HG03571 (cell line): ENCODE results near the gene APOL5.
"Not testable (repeated sequence)": the region's sequence is repeated elsewhere in the genome, so short reads cannot be mapped to it uniquely, and the experiment has no call there.

Experiments used
- ATAC-seq: cut with Tn5 transposase; IDR thresholded peaks from one replicate; pipeline ENCODE4 v1.9.1; 2021; ENCODE audit not compliant: unreplicated experiment

The APOL5 gene, protein sequence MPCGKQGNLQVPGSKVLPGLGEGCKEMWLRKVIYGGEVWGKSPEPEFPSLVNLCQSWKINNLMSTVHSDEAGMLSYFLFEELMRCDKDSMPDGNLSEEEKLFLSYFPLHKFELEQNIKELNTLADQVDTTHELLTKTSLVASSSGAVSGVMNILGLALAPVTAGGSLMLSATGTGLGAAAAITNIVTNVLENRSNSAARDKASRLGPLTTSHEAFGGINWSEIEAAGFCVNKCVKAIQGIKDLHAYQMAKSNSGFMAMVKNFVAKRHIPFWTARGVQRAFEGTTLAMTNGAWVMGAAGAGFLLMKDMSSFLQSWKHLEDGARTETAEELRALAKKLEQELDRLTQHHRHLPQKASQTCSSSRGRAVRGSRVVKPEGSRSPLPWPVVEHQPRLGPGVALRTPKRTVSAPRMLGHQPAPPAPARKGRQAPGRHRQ

DNA sequence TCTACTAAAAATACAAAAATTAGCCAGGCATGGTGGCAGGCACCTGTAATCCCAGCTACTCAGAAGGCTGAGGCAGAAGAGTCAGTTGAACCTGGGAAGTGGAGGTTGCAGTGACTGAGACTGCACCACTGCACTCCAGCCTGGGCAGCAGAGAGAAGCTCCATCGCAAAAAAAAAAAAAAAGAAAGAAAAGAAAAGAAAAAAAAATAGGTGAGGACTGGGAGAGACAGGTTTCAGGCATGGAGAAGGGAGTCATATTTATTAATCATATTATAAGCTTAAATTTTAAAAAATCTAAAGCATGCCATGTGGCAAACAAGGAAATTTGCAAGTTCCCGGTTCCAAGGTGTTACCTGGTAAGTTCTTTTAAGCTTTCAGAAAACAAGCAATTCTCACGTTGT lies at the start of gene APOL5:
Gene APOL5, plus strand, starts transcription at position 301 of the 400 bp plus-strand sequence. Its CDS starts 0 bp downstream, at position 301.
- no peak for ATAC-seq

DNA sequence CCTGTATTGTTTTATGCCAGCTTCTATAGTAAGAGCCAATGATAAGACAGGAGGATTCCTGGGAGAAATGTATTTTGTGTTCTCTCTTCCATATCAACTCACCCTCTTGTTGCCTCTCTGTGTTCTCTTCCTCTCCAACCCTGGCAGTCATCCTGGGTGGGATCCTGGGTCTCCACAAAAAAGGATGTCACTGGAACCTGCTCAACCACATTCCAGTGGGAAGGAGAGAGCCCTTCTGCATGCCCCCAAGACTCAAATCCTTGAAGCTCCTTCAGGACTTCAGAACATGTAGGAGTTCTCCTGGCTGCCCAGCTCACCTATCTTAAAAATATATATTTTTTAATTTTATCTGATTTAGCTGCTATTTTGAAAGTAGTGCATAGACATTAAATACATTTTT lies 43.3 kb upstream of the APOL5 start:
- no peak for ATAC-seq

- not testable (repeated sequence) for ATAC-seq
These were observed 41.6 kb upstream of the APOL5 start for GRCh38 chr22:35676065-35676464.

DNA sequence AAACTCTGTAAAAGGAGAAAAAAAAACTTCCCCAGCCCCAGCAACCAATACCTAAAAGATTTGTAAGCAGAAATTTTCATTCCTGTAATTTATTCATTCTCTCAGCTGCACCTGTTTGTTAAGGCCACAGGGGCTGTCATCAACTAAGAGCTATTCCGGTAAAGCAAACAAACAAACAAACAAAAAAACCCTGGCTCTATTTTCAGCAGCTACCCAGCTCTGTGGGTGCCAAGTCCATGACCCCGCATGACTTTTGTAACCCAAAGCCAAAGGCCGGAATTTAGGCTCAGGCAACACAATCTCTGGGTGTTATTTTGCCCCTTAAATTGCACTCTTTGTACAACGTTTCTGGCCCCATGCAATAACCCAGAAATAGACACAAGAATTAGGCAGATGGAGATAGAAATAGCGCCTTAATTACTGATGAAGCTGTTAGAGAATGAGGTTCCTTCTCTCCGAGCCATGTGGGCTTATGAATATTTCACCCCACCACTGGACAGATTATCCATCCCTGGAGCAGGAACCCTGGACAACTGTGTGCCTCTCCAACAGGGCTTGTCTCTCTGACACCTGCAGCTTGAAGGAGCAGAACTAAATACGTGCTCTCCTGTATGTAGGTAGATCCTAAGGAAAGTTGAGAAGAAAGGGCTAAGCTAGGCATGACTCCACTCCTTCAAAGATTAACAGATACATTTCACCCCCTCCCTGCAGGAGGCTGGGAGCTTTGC lies 40.0 kb upstream of the APOL5 start:
- ATAC-seq = no peak

- ATAC-seq = no peak
These were observed 38.8 kb upstream of the APOL5 start for GRCh38 chr22:35678836-35679235.

DNA sequence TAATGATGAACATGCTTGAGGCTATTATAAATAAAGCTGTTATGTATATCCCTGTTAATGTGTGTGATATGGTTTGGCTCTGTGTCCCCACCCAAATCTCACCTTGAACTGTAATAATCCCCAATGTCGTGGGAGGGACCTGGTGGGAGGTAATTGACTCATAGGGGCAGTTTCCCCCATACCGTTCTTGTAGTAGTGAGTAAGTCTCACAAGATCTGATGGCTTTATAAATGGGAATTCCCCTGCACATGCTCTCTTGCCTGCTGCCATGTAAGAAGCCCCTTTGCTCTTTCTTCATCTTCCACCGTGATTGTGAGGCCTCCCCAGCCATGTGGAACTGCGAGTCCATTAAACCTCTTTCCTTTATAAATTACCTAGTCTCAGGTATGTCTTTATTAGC lies 38.2 kb upstream of the APOL5 start:
- ATAC-seq = not testable (repeated sequence)

GRCh38 chr22:35681454-35682052 lies 36.1 kb upstream of the APOL5 start:
- no peak for ATAC-seq

- ATAC-seq = no peak
These were observed 34.1 kb upstream of the APOL5 start for GRCh38 chr22:35683560-35683959.

DNA sequence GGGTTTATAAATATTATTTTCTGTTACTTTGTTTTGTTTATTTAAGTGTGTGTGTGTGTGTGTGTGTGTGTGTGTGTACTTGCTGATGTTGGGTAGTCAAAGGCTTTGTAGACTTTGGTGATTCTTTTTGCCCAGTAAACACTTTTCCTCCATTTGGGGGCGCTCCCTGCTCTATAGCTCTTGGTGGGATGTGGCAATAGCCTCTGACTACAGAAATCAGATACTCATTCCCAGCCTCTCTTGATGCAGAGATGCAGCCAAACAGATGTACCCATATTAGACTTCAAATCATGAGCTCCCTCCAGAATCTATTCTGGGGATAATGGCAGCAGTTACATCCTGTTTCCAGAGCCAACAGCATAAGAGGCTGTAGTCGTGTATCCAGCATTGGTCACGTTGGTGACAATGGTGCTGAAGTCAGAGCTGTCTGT lies 33.4 kb upstream of the APOL5 start:
- ATAC-seq = no peak

DNA sequence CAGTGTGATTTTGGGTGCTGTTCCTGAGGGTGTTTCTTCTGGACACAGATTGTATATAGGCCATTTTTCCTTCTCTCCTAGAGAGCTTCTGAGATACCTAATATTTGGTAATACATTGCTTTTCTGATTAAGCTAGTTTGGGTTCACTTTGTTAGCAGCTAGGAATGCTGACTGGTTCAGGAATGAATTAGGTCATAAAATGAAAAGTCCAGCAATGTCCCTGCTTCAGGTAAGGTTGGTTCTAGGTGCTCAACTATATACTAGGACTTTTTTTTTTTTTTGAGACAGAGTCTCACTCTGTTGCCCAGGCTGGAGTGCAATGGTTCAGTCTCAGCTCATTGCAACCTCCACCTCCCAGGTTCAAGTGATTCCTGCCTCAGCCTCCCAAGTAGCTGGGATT lies 32.9 kb upstream of the APOL5 start:
- no peak for ATAC-seq

- ATAC-seq = no peak
These were observed 31.9 kb upstream of the APOL5 start for GRCh38 chr22:35685731-35686130.

GRCh38 chr22:35686298-35686697 lies 31.4 kb upstream of the APOL5 start:
- no peak for ATAC-seq

- no peak for ATAC-seq
These were observed 30.2 kb upstream of the APOL5 start for GRCh38 chr22:35687461-35687860.

DNA sequence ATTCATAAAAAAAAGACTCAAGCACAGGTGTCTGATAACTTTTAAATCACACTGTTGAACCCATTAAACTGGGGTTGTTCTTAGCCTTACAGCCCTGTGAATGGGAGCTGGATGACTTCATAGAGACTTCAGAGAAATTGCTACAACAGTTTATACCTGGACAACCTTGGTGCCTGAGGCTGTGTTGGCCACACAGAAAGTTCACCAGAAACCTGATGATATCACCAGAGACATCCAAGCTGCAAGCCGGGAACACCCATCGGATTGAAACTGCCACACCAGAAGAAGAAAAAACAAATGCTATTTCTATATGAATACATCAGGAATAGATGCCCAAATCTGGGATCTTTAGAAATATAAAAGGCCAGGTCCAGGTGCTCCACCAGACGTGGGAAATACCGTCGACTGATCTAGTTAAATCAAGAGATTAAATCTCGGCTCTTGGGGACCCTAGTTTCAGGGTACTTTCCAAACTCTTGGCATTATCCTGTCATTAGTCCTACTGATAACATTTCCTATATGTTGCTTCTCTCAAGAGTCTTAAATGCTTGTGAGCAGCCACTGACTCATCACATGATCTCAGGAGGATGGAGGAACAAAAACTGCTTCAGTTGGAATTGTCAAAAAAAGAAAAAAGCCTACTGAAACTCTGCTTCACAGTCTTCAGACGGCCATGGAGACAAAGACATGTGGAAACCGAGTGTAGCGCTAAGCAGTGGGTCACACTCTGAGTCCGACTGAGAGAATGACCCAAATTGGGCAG lies 28.6 kb upstream of the APOL5 start:
- ATAC-seq = no peak

GRCh38 chr22:35690001-35690400 lies 27.7 kb upstream of the APOL5 start:
- ATAC-seq = no peak

DNA sequence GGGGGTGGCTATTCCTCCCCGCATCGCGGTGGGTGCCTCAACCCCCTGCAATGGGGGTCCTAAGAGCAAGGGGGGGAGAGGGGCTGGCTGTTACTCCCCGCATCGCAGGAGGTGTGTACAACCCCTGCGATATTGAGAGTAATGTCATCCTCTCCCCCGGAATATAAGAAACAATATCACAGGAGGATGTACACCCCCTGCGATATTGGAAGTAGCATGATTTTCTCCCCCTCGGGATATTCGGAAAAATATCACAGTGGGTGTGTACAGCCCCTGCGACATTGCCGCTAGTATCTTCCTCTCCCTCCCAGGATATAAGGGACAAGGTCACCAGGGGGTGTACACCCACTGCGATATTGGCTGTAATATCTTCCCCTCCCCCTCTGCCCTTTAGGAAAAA lies 22.5 kb upstream of the APOL5 start:
- ATAC-seq = no peak

GRCh38 chr22:35697142-35697541 lies 20.5 kb upstream of the APOL5 start:
- ATAC-seq = no peak

DNA sequence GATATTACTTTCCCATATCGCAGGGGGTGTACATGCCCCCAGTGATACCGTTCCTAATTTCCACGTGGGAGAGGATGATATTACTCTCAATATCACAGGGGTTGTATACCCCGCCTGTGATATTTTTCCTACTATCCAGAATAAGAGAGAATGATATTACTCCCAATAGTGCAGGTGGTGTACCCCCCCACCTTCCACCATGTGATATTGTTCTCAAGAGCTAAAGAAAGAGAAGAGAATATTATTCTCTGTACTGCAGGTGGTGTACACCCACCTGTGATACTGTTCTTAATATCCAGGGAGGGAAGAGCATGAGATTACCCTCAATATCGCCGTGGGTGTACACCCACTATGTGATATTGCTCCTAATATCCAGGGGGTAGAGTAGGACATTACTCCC lies 17.8 kb upstream of the APOL5 start:
- ATAC-seq = not testable (repeated sequence)

DNA sequence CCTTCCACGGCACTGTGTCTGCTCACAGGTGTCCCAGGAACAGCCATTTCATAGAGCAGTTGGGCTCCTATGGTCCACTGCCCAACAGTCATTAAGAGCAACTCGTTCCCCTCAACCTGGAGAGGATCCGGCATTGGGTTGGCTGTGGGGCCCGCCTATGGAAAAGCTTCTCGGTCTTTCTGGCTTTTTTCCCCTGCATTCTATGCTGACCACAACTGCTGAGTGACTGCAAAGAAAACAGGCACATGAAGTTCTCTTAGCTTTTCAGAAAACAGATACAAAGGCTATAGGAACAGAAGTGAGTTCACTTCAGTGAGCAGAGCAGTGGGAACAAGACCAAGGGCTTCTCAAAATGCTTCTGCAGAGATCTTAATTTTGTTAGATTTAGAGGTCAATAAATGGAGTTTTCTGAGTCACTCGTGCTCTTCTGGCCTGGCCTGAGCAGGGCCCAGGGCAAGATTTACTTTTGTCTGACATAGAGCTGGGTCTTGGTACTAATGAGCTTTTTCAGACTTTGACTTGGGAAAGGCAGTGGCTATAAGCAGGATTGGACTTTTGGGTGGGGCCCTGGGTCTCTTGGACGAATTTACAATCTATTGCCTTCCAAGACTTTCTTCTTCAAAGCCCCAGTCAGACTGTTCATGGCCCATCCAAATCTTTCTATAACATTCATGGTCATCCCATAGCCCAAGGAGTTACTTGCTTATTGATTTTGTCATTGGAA lies 13.6 kb upstream of the APOL5 start:
- ATAC-seq = no peak

DNA sequence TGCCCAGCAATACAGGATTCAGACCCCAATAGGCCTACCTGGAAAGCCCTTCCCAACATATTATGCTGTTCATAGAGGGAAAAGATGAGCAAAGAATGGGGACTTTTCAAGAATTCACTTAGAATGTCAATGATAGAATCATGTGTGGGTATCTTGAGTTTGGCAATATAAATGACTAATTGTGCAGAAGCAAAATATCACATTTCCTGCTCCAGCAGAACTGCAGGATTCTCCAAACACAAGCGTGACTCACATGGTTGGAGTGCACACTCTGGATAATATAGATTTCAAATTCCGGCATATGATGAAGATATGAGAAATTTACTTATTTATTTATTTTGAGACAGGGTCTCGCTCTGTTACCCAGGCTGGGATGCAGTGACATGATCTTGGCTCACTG lies 12.5 kb upstream of the APOL5 start:
- ATAC-seq = no peak
